NT2/D1 (cell line): ENCODE results near the gene HOXD11.
A peak's percentile ranks its signal among the peaks of the same experiment; 100 is the strongest.

Source experiments
- SUZ12 ChIP-seq: IDR thresholded peaks from 2 replicates; pipeline ENCODE4 v1.6.1; 2011; ENCODE audit not compliant: insufficient read length, insufficient read depth; ENCODE audit errors: extremely low read depth
- YY1 ChIP-seq: IDR thresholded peaks from 2 replicates; pipeline ENCODE4 v1.6.1; 2011; ENCODE audit not compliant: insufficient read length, insufficient read depth
- ZNF274 ChIP-seq: IDR thresholded peaks from 2 replicates; pipeline ENCODE4 v1.6.1; 2011; ENCODE audit warnings: mild to moderate bottlenecking, low read depth, low read length

- TF ChIP-seq YY1 (no peak), ZNF274 (no peak), SUZ12 (peak; percentile 36)
Measured at GRCh38 chr2:176085120-176085788, 21.8 kb upstream of the HOXD11 start.
